OCI-LY3 (cell line): ENCODE measurements around the gene OPN4.

Experiments
- CTCF ChIP-seq: fragments of 200-600, 300-600 bp; sonication (generic); IDR thresholded peaks from 2 replicates; pipeline ENCODE4 v1.5.1; 2014; ENCODE audit warnings: antibody characterized with exemption, low read length, low read depth
- EZH2phosphoT487 ChIP-seq: fragments of 200-600 bp; shearing (Covaris generic); IDR thresholded peaks from 2 replicates; pipeline ENCODE4 v1.6.1; 2018; ENCODE audit warnings: antibody characterized with exemption, mixed run types, low read depth

- TF ChIP-seq CTCF (no peak), EZH2phosphoT487 (no peak)
These were observed 18.0 kb upstream of the OPN4 start for GRCh38 chr10:86636311-86636710.
